ENCODE data around the gene GPC3. TPM values are rescaled to one million over a fixed set of nuclear protein-coding genes. Genes with fewer than 3 reads are reported as not detected.

The GPC3 gene
- total RNA-seq, 1 experiment from 2014 or later = not detected

GRCh38 chrX:133929836-133930464 lies 55.4 kb downstream of the GPC3 start:
- DNase-seq (ENCODE audit: low read depth) = no peak

GRCh38 chrX:133928365-133928764 lies 57.0 kb downstream of the GPC3 start:
- DNase-seq (ENCODE audit: low read depth) = no peak

GRCh38 chrX:133926809-133927208 lies 58.6 kb downstream of the GPC3 start:
- DNase-seq (ENCODE audit: low read depth) = peak; percentile 0

GRCh38 chrX:133926099-133926498 lies 59.3 kb downstream of the GPC3 start:
- no peak for DNase-seq (ENCODE audit: low read depth)

- no peak for DNase-seq (ENCODE audit: low read depth)
Observed at GRCh38 chrX:133924548-133924947, 60.8 kb downstream of the GPC3 start.

GRCh38 chrX:133923548-133923947 lies 61.8 kb downstream of the GPC3 start:
- DNase-seq (ENCODE audit: low read depth) = no peak

- DNase-seq (ENCODE audit: low read depth) = no peak
Observed at GRCh38 chrX:133923113-133923512, 62.3 kb downstream of the GPC3 start.

- DNase-seq (ENCODE audit: low read depth) = no peak
Observed at GRCh38 chrX:133922390-133922771, 63.0 kb downstream of the GPC3 start.

GRCh38 chrX:133921764-133922389 lies 63.5 kb downstream of the GPC3 start:
- DNase-seq (ENCODE audit: low read depth) = peak; percentile 27

- DNase-seq (ENCODE audit: low read depth) = no peak
Observed at GRCh38 chrX:133921086-133921485, 64.3 kb downstream of the GPC3 start.

GRCh38 chrX:133918361-133918771 lies 67.0 kb downstream of the GPC3 start:
- DNase-seq (ENCODE audit: low read depth) = no peak

GRCh38 chrX:133916984-133917722 lies 68.2 kb downstream of the GPC3 start:
- DNase-seq (ENCODE audit: low read depth) = no peak

- no peak for DNase-seq (ENCODE audit: low read depth)
Observed at GRCh38 chrX:133913658-133914388, 71.6 kb downstream of the GPC3 start.

- no peak for DNase-seq (ENCODE audit: low read depth)
Observed at GRCh38 chrX:133913009-133913408, 72.4 kb downstream of the GPC3 start.

- no peak for DNase-seq (ENCODE audit: low read depth)
Observed at GRCh38 chrX:133911825-133912495, 73.4 kb downstream of the GPC3 start.

GRCh38 chrX:133910539-133910938 lies 74.9 kb downstream of the GPC3 start:
- no peak for DNase-seq (ENCODE audit: low read depth)

GRCh38 chrX:133909888-133910287 lies 75.5 kb downstream of the GPC3 start:
- no peak for DNase-seq (ENCODE audit: low read depth)

GRCh38 chrX:133908223-133908955 lies 77.0 kb downstream of the GPC3 start:
- no peak for DNase-seq (ENCODE audit: low read depth)

- DNase-seq (ENCODE audit: low read depth) = no peak
Observed at GRCh38 chrX:133907606-133908005, 77.8 kb downstream of the GPC3 start.

GRCh38 chrX:133905305-133905704 lies 80.1 kb downstream of the GPC3 start:
- DNase-seq (ENCODE audit: low read depth) = no peak
